ENCODE measurements around the gene PWWP2A. TPM values are rescaled to one million over a fixed set of nuclear protein-coding genes. Genes with fewer than 3 reads are reported as not detected.
A peak's percentile ranks its signal among the peaks of the same experiment; 100 is the strongest.
"Not testable (repeated sequence)": the region's sequence is repeated elsewhere in the genome, so short reads cannot be mapped to it uniquely, and the experiment has no call there.

Gene PWWP2A
- total RNA-seq, 1 donor from 2014 or later = 30.2 TPM

- intact Hi-C loops (cut with micrococcal nuclease) = no loop called here
- no peaks in the 10 kb centered on the region for H3K27me3 Mint-ChIP-seq (ENCODE audit: insufficient read depth)
- no peak overlapping the region for H3K4me3 Mint-ChIP-seq
- no peak for DNase-seq (ENCODE audit: low spot score)
- no peaks in the 10 kb centered on the region for H3K9me3 Mint-ChIP-seq
- H3K4me1 Mint-ChIP-seq (ENCODE audit: low read depth) = no peaks in the 10 kb centered on the region
- H3K36me3 Mint-ChIP-seq (ENCODE audit: low read depth) = peaks cover 6% of the 10 kb centered on the region
- no peak overlapping the region for H3K27ac Mint-ChIP-seq
Observed at GRCh38 chr5:160081495-160081894, 37.8 kb downstream of the PWWP2A start.

GRCh38 chr5:160079753-160080152 is 39.5 kb downstream of the PWWP2A start:
- no peak for DNase-seq (ENCODE audit: low spot score)
- intact Hi-C loops (cut with micrococcal nuclease) = loop anchor here (1.0 kb wide), 1 partner anchor 266 kb away; no protein-coding TSS in a partner anchor
- Mint-ChIP-seq H3K9me3 (no peaks in the 10 kb centered on the region), H3K4me1 (ENCODE audit: low read depth) (no peaks in the 10 kb centered on the region), H3K27ac (no peak overlapping the region), H3K36me3 (ENCODE audit: low read depth) (peaks cover 6% of the 10 kb centered on the region), H3K27me3 (ENCODE audit: insufficient read depth) (no peaks in the 10 kb centered on the region), H3K4me3 (no peak overlapping the region)

GRCh38 chr5:160076997-160077396 is 42.3 kb downstream of the PWWP2A start:
- intact Hi-C loops (cut with micrococcal nuclease) = no loop called here
- Mint-ChIP-seq H3K27me3 (ENCODE audit: insufficient read depth) (no peaks in the 10 kb centered on the region), H3K9me3 (no peaks in the 10 kb centered on the region), H3K36me3 (ENCODE audit: low read depth) (peaks cover 6% of the 10 kb centered on the region), H3K4me1 (ENCODE audit: low read depth) (no peaks in the 10 kb centered on the region), H3K27ac (no peak overlapping the region), H3K4me3 (no peak overlapping the region)
- no peak for DNase-seq (ENCODE audit: low spot score)

- intact Hi-C loops (cut with micrococcal nuclease) = no loop called here
- Mint-ChIP-seq H3K36me3 (ENCODE audit: low read depth) (peaks cover 6% of the 10 kb centered on the region), H3K27ac (no peak overlapping the region), H3K27me3 (ENCODE audit: insufficient read depth) (no peaks in the 10 kb centered on the region), H3K4me3 (no peak overlapping the region), H3K9me3 (no peaks in the 10 kb centered on the region), H3K4me1 (ENCODE audit: low read depth) (no peaks in the 10 kb centered on the region)
- DNase-seq (ENCODE audit: low spot score) = no peak
Observed at GRCh38 chr5:160075073-160075472, 44.2 kb downstream of the PWWP2A start.

- no peaks in the 10 kb centered on the region for H3K4me1 Mint-ChIP-seq (ENCODE audit: low read depth)
- H3K36me3 Mint-ChIP-seq (ENCODE audit: low read depth) = no peaks in the 10 kb centered on the region
- no peak for DNase-seq (ENCODE audit: low spot score)
- intact Hi-C loops (cut with micrococcal nuclease) = no loop called here
- no peaks in the 10 kb centered on the region for H3K9me3 Mint-ChIP-seq
- H3K4me3 Mint-ChIP-seq = no peak overlapping the region
- no peaks in the 10 kb centered on the region for H3K27me3 Mint-ChIP-seq (ENCODE audit: insufficient read depth)
- no peak overlapping the region for H3K27ac Mint-ChIP-seq
Observed at GRCh38 chr5:160071916-160072315, 47.3 kb downstream of the PWWP2A start.

- no peaks in the 10 kb centered on the region for H3K9me3 Mint-ChIP-seq
- intact Hi-C loops (cut with micrococcal nuclease) = no loop called here
- H3K27me3 Mint-ChIP-seq (ENCODE audit: insufficient read depth) = no peaks in the 10 kb centered on the region
- H3K4me1 Mint-ChIP-seq (ENCODE audit: low read depth) = no peaks in the 10 kb centered on the region
- H3K36me3 Mint-ChIP-seq (ENCODE audit: low read depth) = no peaks in the 10 kb centered on the region
- DNase-seq (ENCODE audit: low spot score) = no peak
- H3K27ac Mint-ChIP-seq = no peak overlapping the region
- H3K4me3 Mint-ChIP-seq = no peak overlapping the region
Observed at GRCh38 chr5:160071516-160071915, 47.7 kb downstream of the PWWP2A start.

GRCh38 chr5:160069120-160069519 is 50.1 kb downstream of the PWWP2A start:
- H3K9me3 Mint-ChIP-seq; DNase-seq (ENCODE audit: low spot score); H3K27me3 Mint-ChIP-seq (ENCODE audit: insufficient read depth); intact Hi-C loops (cut with micrococcal nuclease); H3K36me3 Mint-ChIP-seq (ENCODE audit: low read depth); H3K4me3 Mint-ChIP-seq; H3K4me1 Mint-ChIP-seq (ENCODE audit: low read depth); H3K27ac Mint-ChIP-seq: not testable (repeated sequence)

GRCh38 chr5:160064995-160065614 is 54.1 kb downstream of the PWWP2A start:
- H3K27ac Mint-ChIP-seq = no peak overlapping the region
- H3K9me3 Mint-ChIP-seq = no peaks in the 10 kb centered on the region
- peaks cover 9% of the 10 kb centered on the region for H3K36me3 Mint-ChIP-seq (ENCODE audit: low read depth)
- H3K4me1 Mint-ChIP-seq (ENCODE audit: low read depth) = no peaks in the 10 kb centered on the region
- no peak overlapping the region for H3K4me3 Mint-ChIP-seq
- intact Hi-C loops (cut with micrococcal nuclease) = no loop called here
- DNase-seq (ENCODE audit: low spot score) = no peak
- no peaks in the 10 kb centered on the region for H3K27me3 Mint-ChIP-seq (ENCODE audit: insufficient read depth)

GRCh38 chr5:160064417-160064810 is 54.8 kb downstream of the PWWP2A start:
- H3K27me3 Mint-ChIP-seq (ENCODE audit: insufficient read depth) = no peaks in the 10 kb centered on the region
- H3K9me3 Mint-ChIP-seq = no peaks in the 10 kb centered on the region
- no peak overlapping the region for H3K4me3 Mint-ChIP-seq
- peak overlapping the region; percentile 23 for H3K27ac Mint-ChIP-seq
- peaks cover 11% of the 10 kb centered on the region for H3K36me3 Mint-ChIP-seq (ENCODE audit: low read depth)
- intact Hi-C loops (cut with micrococcal nuclease) = no loop called here
- no peaks in the 10 kb centered on the region for H3K4me1 Mint-ChIP-seq (ENCODE audit: low read depth)
- no peak for DNase-seq (ENCODE audit: low spot score)

- Mint-ChIP-seq H3K9me3 (no peaks in the 10 kb centered on the region), H3K4me3 (no peak overlapping the region)
Observed at GRCh38 chr5:160061770-160062169, 57.5 kb downstream of the PWWP2A start.

GRCh38 chr5:160060001-160060400 is 59.2 kb downstream of the PWWP2A start:
- no peaks in the 10 kb centered on the region for H3K9me3 Mint-ChIP-seq
- no peak overlapping the region for H3K4me3 Mint-ChIP-seq
- H3K36me3 Mint-ChIP-seq (ENCODE audit: low read depth) = peaks cover 35% of the 10 kb centered on the region
- no peak for DNase-seq (ENCODE audit: low spot score)
- no peaks in the 10 kb centered on the region for H3K4me1 Mint-ChIP-seq (ENCODE audit: low read depth)
- intact Hi-C loops (cut with micrococcal nuclease) = no loop called here
- no peak overlapping the region for H3K27ac Mint-ChIP-seq
- H3K27me3 Mint-ChIP-seq (ENCODE audit: insufficient read depth) = no peaks in the 10 kb centered on the region

More at GRCh38 chr5:160061770-160062169, 57.5 kb downstream of the PWWP2A start:
- Mint-ChIP-seq H3K36me3 (ENCODE audit: low read depth) (peaks cover 24% of the 10 kb centered on the region), H3K27me3 (ENCODE audit: insufficient read depth) (no peaks in the 10 kb centered on the region), H3K27ac (no peak overlapping the region), H3K4me1 (ENCODE audit: low read depth) (no peaks in the 10 kb centered on the region)
- intact Hi-C loops (cut with micrococcal nuclease) = no loop called here
- no peak for DNase-seq (ENCODE audit: low spot score)

- H3K27me3 Mint-ChIP-seq (ENCODE audit: insufficient read depth) = no peaks in the 10 kb centered on the region
- no peak overlapping the region for H3K27ac Mint-ChIP-seq
- H3K9me3 Mint-ChIP-seq = no peaks in the 10 kb centered on the region
- no peaks in the 10 kb centered on the region for H3K4me1 Mint-ChIP-seq (ENCODE audit: low read depth)
- peaks cover 43% of the 10 kb centered on the region for H3K36me3 Mint-ChIP-seq (ENCODE audit: low read depth)
- intact Hi-C loops (cut with micrococcal nuclease) = no loop called here
- no peak for DNase-seq (ENCODE audit: low spot score)
- no peak overlapping the region for H3K4me3 Mint-ChIP-seq
Observed at GRCh38 chr5:160057256-160057655, 62.0 kb downstream of the PWWP2A start.

- intact Hi-C loops (cut with micrococcal nuclease) = no loop called here
- Mint-ChIP-seq H3K9me3 (no peaks in the 10 kb centered on the region), H3K4me3 (no peak overlapping the region), H3K36me3 (ENCODE audit: low read depth) (peaks cover 49% of the 10 kb centered on the region), H3K27ac (no peak overlapping the region), H3K4me1 (ENCODE audit: low read depth) (no peaks in the 10 kb centered on the region), H3K27me3 (ENCODE audit: insufficient read depth) (no peaks in the 10 kb centered on the region)
- no peak for DNase-seq (ENCODE audit: low spot score)
Observed at GRCh38 chr5:160054831-160055230, 64.4 kb downstream of the PWWP2A start.

- Mint-ChIP-seq H3K4me1 (ENCODE audit: low read depth) (no peaks in the 10 kb centered on the region), H3K27ac (no peak overlapping the region), H3K27me3 (ENCODE audit: insufficient read depth) (no peaks in the 10 kb centered on the region), H3K4me3 (no peak overlapping the region), H3K36me3 (ENCODE audit: low read depth) (peaks cover 49% of the 10 kb centered on the region), H3K9me3 (no peaks in the 10 kb centered on the region)
- intact Hi-C loops (cut with micrococcal nuclease) = no loop called here
- no peak for DNase-seq (ENCODE audit: low spot score)
Observed at GRCh38 chr5:160054047-160054446, 65.2 kb downstream of the PWWP2A start.
